Activated naive CD8-positive, alpha-beta T cell treated with anti-CD3 and anti-CD28 coated beads, Interleukin-2, amount 50 U/mL, for 24 hours (primary cell): ENCODE measurements around the gene ALDH1A2.

Source experiments
- ATAC-seq: fragments of 150-1000 bp; cut with Tn5 transposase; one replicate; pipeline ENCODE4 v1.10.0; 2021
- DNase-seq: peaks from one replicate; pipeline ENCODE4 v3.0.0; 2021
- H3K27ac Mint-ChIP-seq: one replicate; pipeline ENCODE4 v1.8.0; 2021; ENCODE audit warnings: mild to moderate bottlenecking, mixed read lengths
- H3K27me3 Mint-ChIP-seq: one replicate; pipeline ENCODE4 v1.8.0; 2021; ENCODE audit warnings: mixed read lengths
- H3K36me3 Mint-ChIP-seq: one replicate; pipeline ENCODE4 v1.8.0; 2021; ENCODE audit warnings: low read depth, mixed read lengths
- H3K4me1 Mint-ChIP-seq: one replicate; pipeline ENCODE4 v1.8.0; 2021; ENCODE audit warnings: mixed read lengths
- H3K4me3 Mint-ChIP-seq: one replicate; pipeline ENCODE4 v1.8.0; 2021; ENCODE audit warnings: mild to moderate bottlenecking, moderate library complexity, mixed read lengths
- H3K9me3 Mint-ChIP-seq: one replicate; pipeline ENCODE4 v1.8.0; 2021; ENCODE audit warnings: mixed read lengths

ALDH1A2 gene

GRCh38 chr15:57914350-57915055, 151.0 kb downstream of the ALDH1A2 start:
- H3K4me3 Mint-ChIP-seq, result no peak overlapping the region
- no peaks in the 10 kb centered on the region for H3K4me1 Mint-ChIP-seq
- no peaks in the 10 kb centered on the region for H3K9me3 Mint-ChIP-seq
- H3K27ac Mint-ChIP-seq, result no peak overlapping the region
- ATAC-seq (no peak), DNase-seq (no peak)
- H3K36me3 Mint-ChIP-seq, result no peaks in the 10 kb centered on the region
- peaks cover 2% of the 10 kb centered on the region for H3K27me3 Mint-ChIP-seq

GRCh38 chr15:57911247-57911646, 154.3 kb downstream of the ALDH1A2 start:
- no peak for DNase-seq
- Mint-ChIP-seq H3K4me1 (no peaks in the 10 kb centered on the region), H3K4me3 (no peak overlapping the region)

GRCh38 chr15:57910672-57911071, 154.8 kb downstream of the ALDH1A2 start:
- no peak for DNase-seq
- Mint-ChIP-seq H3K4me3 (no peak overlapping the region), H3K36me3 (no peaks in the 10 kb centered on the region)

More at GRCh38 chr15:57911247-57911646, 154.3 kb downstream of the ALDH1A2 start:
- ATAC-seq, result no peak
- Mint-ChIP-seq H3K27me3 (peaks cover 4% of the 10 kb centered on the region), H3K9me3 (no peaks in the 10 kb centered on the region), H3K36me3 (no peaks in the 10 kb centered on the region), H3K27ac (no peak overlapping the region)

GRCh38 chr15:57909388-57909787, 156.1 kb downstream of the ALDH1A2 start:
- Mint-ChIP-seq H3K4me1 (no peaks in the 10 kb centered on the region), H3K9me3 (no peaks in the 10 kb centered on the region), H3K36me3 (no peaks in the 10 kb centered on the region), H3K4me3 (no peak overlapping the region), H3K27me3 (peaks cover 10% of the 10 kb centered on the region), H3K27ac (no peak overlapping the region)
- ATAC-seq (no peak), DNase-seq (no peak)

More at GRCh38 chr15:57910672-57911071, 154.8 kb downstream of the ALDH1A2 start:
- H3K27ac Mint-ChIP-seq, result no peak overlapping the region
- no peaks in the 10 kb centered on the region for H3K4me1 Mint-ChIP-seq
- no peaks in the 10 kb centered on the region for H3K9me3 Mint-ChIP-seq
- H3K27me3 Mint-ChIP-seq, result peaks cover 10% of the 10 kb centered on the region
- ATAC-seq, result no peak

GRCh38 chr15:57903626-57904025, 161.9 kb downstream of the ALDH1A2 start:
- no peak overlapping the region for H3K27ac Mint-ChIP-seq
- H3K4me1 Mint-ChIP-seq, result no peaks in the 10 kb centered on the region
- H3K9me3 Mint-ChIP-seq, result no peaks in the 10 kb centered on the region
- ATAC-seq (no peak), DNase-seq (no peak)
- H3K4me3 Mint-ChIP-seq, result no peak overlapping the region
- H3K27me3 Mint-ChIP-seq, result peaks cover 14% of the 10 kb centered on the region
- H3K36me3 Mint-ChIP-seq, result no peaks in the 10 kb centered on the region
